B cell (primary cell): Measurements from ENCODE around the gene ZFYVE21. TPM values are rescaled to one million over a fixed set of nuclear protein-coding genes. Genes with fewer than 3 reads are reported as not detected.

Source experiments
- ATAC-seq: fragments of 200-7000 bp; cut with Tn5 transposase; one replicate; pipeline ENCODE4 v1.10.0; 2021; ENCODE audit warnings: low read depth, mild to moderate bottlenecking, moderate number of reproducible peaks, moderate library complexity
- CTCF ChIA-PET: fragments of 350-600 bp; sonication (Branson Sonifier 250); formaldehyde crosslinking; loops from one replicate; lab custom pipeline; 2021; ENCODE audit warnings: antibody characterized with exemption, inconsistent platforms; lab: Charles Lee
- POLR2A ChIA-PET: fragments of 350-600 bp; sonication (Branson Sonifier 250); formaldehyde crosslinking; loops from one replicate; lab custom pipeline; 2021; ENCODE audit warnings: antibody characterized with exemption; lab: Charles Lee
- DNase-seq: peaks from one replicate; pipeline ENCODE4 v3.0.0; 2013
- H2AFZ ChIP-seq: 2 replicates; pipeline ENCODE4 v1.6.1; 2012; ENCODE audit warnings: mild to moderate bottlenecking, low read depth, low read length; ENCODE audit not compliant: insufficient read depth, poor library complexity, severe bottlenecking
- H3K27ac ChIP-seq, 2 donors: 1 replicate in 1 of 2; 2 replicates in 1 of 2; pipeline ENCODE4 v1.5.1; 2012 to 2013; ENCODE audit warnings: low read length in 2 of 2, mild to moderate bottlenecking in 2 of 2, moderate library complexity in 1 of 2
- H3K27me3 ChIP-seq, 4 experiments: fragments of 200-600 bp in 1 of 4; sonication (generic) in 1 of 4; replicated peaks in 1 of 4; 1 replicate in 2 of 4; 2 replicates in 2 of 4; pipeline versions ENCODE4 v1.6.1 to v1.7.0; 2013 to 2016; ENCODE audit warnings: low read length in 3 of 4, mild to moderate bottlenecking in 2 of 4, mixed read lengths in 1 of 4, moderate library complexity in 1 of 4; ENCODE audit not compliant: insufficient read depth in 4 of 4, control insufficient read depth in 3 of 4; ENCODE audit errors: control extremely low read depth in 1 of 4
- H3K36me3 ChIP-seq, 2 experiments: replicated peaks in 1 of 2; 1 replicate in 1 of 2; 2 replicates in 1 of 2; pipeline versions ENCODE4 v1.6.1 to v1.7.1; 2013; ENCODE audit warnings: low read length in 1 of 2; ENCODE audit not compliant: insufficient read depth in 2 of 2, control insufficient read depth in 1 of 2; ENCODE audit errors: control extremely low read depth in 1 of 2, extremely low read depth in 1 of 2
- H3K4me1 ChIP-seq, 2 donors: fragments of 200-600 bp in 1 of 2; sonication (generic) in 1 of 2; 1 replicate in 1 of 2; 2 replicates in 1 of 2; pipeline versions ENCODE4 v1.5.1 to v1.6.1; 2013 to 2017; ENCODE audit warnings: low read length in 2 of 2; ENCODE audit not compliant: control insufficient read depth in 2 of 2, insufficient read depth in 2 of 2
- H3K4me2 ChIP-seq: replicated peaks from 2 replicates; pipeline ENCODE3; 2012; ENCODE audit warnings: mild to moderate bottlenecking, low read depth, low read length; ENCODE audit not compliant: poor library complexity, severe bottlenecking
- H3K4me3 ChIP-seq, 5 experiments: fragments of 200-600 bp in 1 of 5; sonication (generic) in 1 of 5; 1 replicate in 3 of 5; 2 replicates in 2 of 5; pipeline versions ENCODE4 v1.5.1 to v1.7.0; 2011 to 2016; ENCODE audit warnings: low read length in 4 of 5, mild to moderate bottlenecking in 4 of 5, low read depth in 2 of 5, control low read depth in 1 of 5, moderate library complexity in 1 of 5; ENCODE audit not compliant: insufficient read depth in 1 of 5; ENCODE audit errors: control extremely low read depth in 1 of 5, extremely low read depth in 1 of 5
- H3K79me2 ChIP-seq: fragments of 200-600 bp; sonication (generic); one replicate; pipeline ENCODE4 v1.6.0; 2016; ENCODE audit warnings: low read length; ENCODE audit not compliant: control insufficient read depth, insufficient read depth
- H3K9ac ChIP-seq: fragments of 200-600 bp; sonication (generic); 2 replicates; pipeline ENCODE4 v1.6.1; 2017; ENCODE audit warnings: mild to moderate bottlenecking, low read length, moderate library complexity
- H3K9me3 ChIP-seq, 3 donors: one replicate each; pipeline versions ENCODE4 v1.6.1 to v1.7.1; 2013; ENCODE audit warnings: low read length in 2 of 3; ENCODE audit not compliant: control insufficient read depth in 2 of 3, insufficient read depth in 1 of 3; ENCODE audit errors: control extremely low read depth in 1 of 3
- H4K20me1 ChIP-seq: 2 replicates; pipeline ENCODE4 v1.6.0; 2012; ENCODE audit warnings: mild to moderate bottlenecking, low read length; ENCODE audit not compliant: insufficient read depth, control insufficient read depth, poor library complexity, severe bottlenecking
- H3K27ac Mint-ChIP-seq: one replicate; pipeline ENCODE4 v1.8.0; 2021; ENCODE audit warnings: mixed read lengths
- H3K27me3 Mint-ChIP-seq: one replicate; pipeline ENCODE4 v1.8.0; 2021; ENCODE audit warnings: mixed read lengths
- H3K4me1 Mint-ChIP-seq: one replicate; pipeline ENCODE4 v1.8.0; 2021; ENCODE audit warnings: mixed read lengths
- H3K4me3 Mint-ChIP-seq: one replicate; pipeline ENCODE4 v1.8.0; 2021; ENCODE audit warnings: mixed read lengths
- H3K9me3 Mint-ChIP-seq: one replicate; pipeline ENCODE4 v1.8.0; 2022; ENCODE audit warnings: mixed read lengths; ENCODE audit not compliant: insufficient read depth
- EZH2 ChIP-seq: IDR thresholded peaks from 2 replicates; pipeline ENCODE4 v1.6.1; 2012; ENCODE audit warnings: borderline replicate concordance, low read depth, mild to moderate bottlenecking, moderate library complexity, low read length; ENCODE audit not compliant: insufficient read depth, poor library complexity, severe bottlenecking
- WGBS: methylation state at CpG from one replicate; pipeline ENCODE4 v1.1.5; 2013; ENCODE audit warnings: missing lambda C conversion rate; ENCODE audit not compliant: insufficient coverage; 5-methylcytosine and 5-hydroxymethylcytosine counted together
- intact Hi-C: fragments of 100-400 bp; cut with micrococcal nuclease; formaldehyde crosslinking; loops from one replicate; pipeline ENCODE4 v1.10.0; 2022
- polyA plus RNA-seq: library from polyadenylated mRNA; depleted of rRNA; stranded (reverse); fragments of >200 nt; gene quantifications from 2 replicates; pipeline ENCODE4 v1.2.3, GENCODE V29; 2012
- total RNA-seq, 2 donors: library from RNA; stranded (reverse); fragments of 120-200 nt in 1 of 2; gene quantifications; 1 replicate in 1 of 2; 2 replicates in 1 of 2; pipeline versions ENCODE4 v1.2.3 to v1.2.4, GENCODE V29; 2013 to 2022
- TF ChIP-seq, protein P1 (sequence below): fragments of 200-600 bp; IDR thresholded peaks from one replicate; pipeline ENCODE4 v1.8.0; 2022; ENCODE audit warnings: antibody characterized with exemption, mild to moderate bottlenecking

Gene ZFYVE21
- total and polyA plus RNA-seq, 2 donors (not counting 1 experiment from before 2014, with no cell fraction given): 17.0 to 18.6 TPM

- Histone ChIP-seq H3K4me2 (no peak overlapping the region), H3K79me2 (peaks cover 41% of the 10 kb centered on the region), H3K4me1 (peaks cover 8 to 11% of the 10 kb centered on the region in 2 donors), H3K27ac (no peak overlapping the region), H3K4me3 (no peak overlapping the region), H3K36me3 (peaks cover 15 to 73% of the 10 kb centered on the region in 2 experiments), H3K9me3 (no peaks in the 10 kb centered on the region), H3K27me3 (no peaks in the 10 kb centered on the region), H3K9ac (no peak overlapping the region), H4K20me1 (peaks cover 14% of the 10 kb centered on the region), H2AFZ (no peak overlapping the region)
- 88% methylated on average over 15 of the region's 15 CpGs for WGBS
- H3K4me1 Mint-ChIP-seq: peaks cover 14% of the 10 kb centered on the region
- no peak overlapping the region for H3K27ac Mint-ChIP-seq
- H3K9me3 Mint-ChIP-seq: no peaks in the 10 kb centered on the region
- ATAC-seq (no peak), DNase-seq (no peak)
- TF ChIP-seq EZH2: no peak
- TF ChIP-seq, protein P1, sequence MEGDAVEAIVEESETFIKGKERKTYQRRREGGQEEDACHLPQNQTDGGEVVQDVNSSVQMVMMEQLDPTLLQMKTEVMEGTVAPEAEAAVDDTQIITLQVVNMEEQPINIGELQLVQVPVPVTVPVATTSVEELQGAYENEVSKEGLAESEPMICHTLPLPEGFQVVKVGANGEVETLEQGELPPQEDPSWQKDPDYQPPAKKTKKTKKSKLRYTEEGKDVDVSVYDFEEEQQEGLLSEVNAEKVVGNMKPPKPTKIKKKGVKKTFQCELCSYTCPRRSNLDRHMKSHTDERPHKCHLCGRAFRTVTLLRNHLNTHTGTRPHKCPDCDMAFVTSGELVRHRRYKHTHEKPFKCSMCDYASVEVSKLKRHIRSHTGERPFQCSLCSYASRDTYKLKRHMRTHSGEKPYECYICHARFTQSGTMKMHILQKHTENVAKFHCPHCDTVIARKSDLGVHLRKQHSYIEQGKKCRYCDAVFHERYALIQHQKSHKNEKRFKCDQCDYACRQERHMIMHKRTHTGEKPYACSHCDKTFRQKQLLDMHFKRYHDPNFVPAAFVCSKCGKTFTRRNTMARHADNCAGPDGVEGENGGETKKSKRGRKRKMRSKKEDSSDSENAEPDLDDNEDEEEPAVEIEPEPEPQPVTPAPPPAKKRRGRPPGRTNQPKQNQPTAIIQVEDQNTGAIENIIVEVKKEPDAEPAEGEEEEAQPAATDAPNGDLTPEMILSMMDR: no peak
- H3K27me3 Mint-ChIP-seq: no peaks in the 10 kb centered on the region
- intact Hi-C loops: no loop called here
- no peak overlapping the region for H3K4me3 Mint-ChIP-seq
- ChIA-PET POLR2A (no interaction called here), CTCF (no interaction called here)
Observed at GRCh38 chr14:103683139-103683538, 32.5 kb upstream of the ZFYVE21 start.

DNA sequence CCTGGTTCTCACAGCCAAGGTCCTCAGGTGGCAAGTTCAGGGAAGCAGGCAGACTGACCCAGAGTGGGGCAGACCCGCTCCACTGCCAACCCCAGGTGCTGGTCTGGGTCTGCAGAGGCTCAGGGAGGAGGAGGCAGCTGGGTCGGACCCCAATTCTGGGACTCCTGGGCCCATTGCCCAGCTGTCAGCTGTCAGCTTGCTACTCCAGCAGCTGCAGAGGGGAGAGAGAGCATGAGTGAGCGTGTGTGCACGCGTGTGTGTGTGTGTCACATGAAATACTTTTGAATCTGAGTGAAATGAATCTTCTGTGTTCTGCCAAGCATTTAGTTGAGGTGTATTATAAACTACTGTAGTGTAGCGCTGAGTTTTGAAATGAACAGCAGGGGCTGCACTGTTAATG, 31.1 kb upstream of the ZFYVE21 start:
- peaks cover 12 to 80% of the 10 kb centered on the region in 2 experiments for H3K36me3 ChIP-seq
- ChIA-PET POLR2A (no interaction called here), CTCF (no interaction called here)
- H3K4me1 Mint-ChIP-seq: peaks cover 15% of the 10 kb centered on the region
- H3K4me3 ChIP-seq: no peak overlapping the region
- no peak overlapping the region for H3K4me3 Mint-ChIP-seq
- no peaks in the 10 kb centered on the region for H3K9me3 ChIP-seq
- no peaks in the 10 kb centered on the region for H3K27me3 Mint-ChIP-seq
- H4K20me1 ChIP-seq: peaks cover 14% of the 10 kb centered on the region
- H3K27ac Mint-ChIP-seq: no peak overlapping the region
- peaks cover 15 to 18% of the 10 kb centered on the region in 2 donors for H3K4me1 ChIP-seq
- no peaks in the 10 kb centered on the region for H3K9me3 Mint-ChIP-seq
- H3K27me3 ChIP-seq: no peaks in the 10 kb centered on the region
- WGBS: 84% methylated on average over 6 of the region's 6 CpGs
- H3K9ac ChIP-seq: no peak overlapping the region
- intact Hi-C loops: no loop called here
- no peak overlapping the region for H2AFZ ChIP-seq
- H3K27ac ChIP-seq: no peak overlapping the region
- no peak for TF ChIP-seq EZH2
- TF ChIP-seq, protein P1: no peak
- ATAC-seq: no peak
- peaks cover 44% of the 10 kb centered on the region for H3K79me2 ChIP-seq
- H3K4me2 ChIP-seq: no peak overlapping the region
- no peak for DNase-seq
